Stimulated activated CD8-positive, alpha-beta memory T cell treated with anti-CD3 and anti-CD28 coated beads, Interleukin-7, amount 100 ng/mL, for 48 hours (primary cell): Measurements from ENCODE around the gene NDRG2.

Experiments used
- DNase-seq, 2 donors: peaks; one replicate each; pipeline ENCODE4 v3.0.0-alpha.2; 2020; ENCODE audit warnings: low read depth in 1 of 2; ENCODE audit errors: extremely low read depth in 1 of 2

NDRG2 gene

GRCh38 chr14:20978687-20979086 lies 46.2 kb downstream of the NDRG2 start:
- no peak for DNase-seq

GRCh38 chr14:20976291-20976690 lies 48.6 kb downstream of the NDRG2 start:
- DNase-seq: no peak

DNA sequence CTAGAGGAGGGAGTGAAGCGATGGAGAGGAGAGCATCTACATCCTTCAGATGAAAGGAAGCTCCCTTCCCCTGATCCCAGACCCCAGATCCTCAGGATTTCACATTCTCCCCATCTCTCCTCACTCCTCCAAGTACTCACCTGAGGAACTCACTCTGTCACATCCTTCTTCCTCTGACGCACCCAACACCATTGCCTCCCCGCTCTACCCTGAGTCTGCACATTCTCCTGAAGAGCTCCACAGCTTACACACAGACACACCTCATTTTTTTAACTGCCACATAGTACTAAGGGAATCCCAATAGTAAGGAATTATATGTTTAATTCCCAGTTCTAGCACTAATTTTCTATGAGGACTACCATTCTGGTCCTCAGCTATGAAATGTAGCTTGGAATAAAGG lies 51.4 kb downstream of the NDRG2 start:
- DNase-seq: no peak

DNA sequence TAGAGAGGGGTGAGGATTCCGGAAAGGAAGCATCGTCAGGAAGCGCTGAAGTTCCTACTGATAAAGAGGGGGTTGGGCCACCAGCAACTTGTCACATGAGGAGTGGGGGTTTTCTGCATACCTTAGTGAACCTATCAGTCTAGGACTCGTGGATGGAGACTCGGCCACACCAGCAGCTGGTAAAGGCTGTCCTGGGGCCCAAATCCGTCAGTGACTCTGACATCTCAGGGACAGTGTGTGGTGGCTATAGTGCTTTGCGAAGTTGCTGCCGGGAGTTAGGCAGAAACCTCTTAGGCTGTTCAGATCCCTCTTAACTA lies 53.2 kb downstream of the NDRG2 start:
- no peak for DNase-seq

DNA sequence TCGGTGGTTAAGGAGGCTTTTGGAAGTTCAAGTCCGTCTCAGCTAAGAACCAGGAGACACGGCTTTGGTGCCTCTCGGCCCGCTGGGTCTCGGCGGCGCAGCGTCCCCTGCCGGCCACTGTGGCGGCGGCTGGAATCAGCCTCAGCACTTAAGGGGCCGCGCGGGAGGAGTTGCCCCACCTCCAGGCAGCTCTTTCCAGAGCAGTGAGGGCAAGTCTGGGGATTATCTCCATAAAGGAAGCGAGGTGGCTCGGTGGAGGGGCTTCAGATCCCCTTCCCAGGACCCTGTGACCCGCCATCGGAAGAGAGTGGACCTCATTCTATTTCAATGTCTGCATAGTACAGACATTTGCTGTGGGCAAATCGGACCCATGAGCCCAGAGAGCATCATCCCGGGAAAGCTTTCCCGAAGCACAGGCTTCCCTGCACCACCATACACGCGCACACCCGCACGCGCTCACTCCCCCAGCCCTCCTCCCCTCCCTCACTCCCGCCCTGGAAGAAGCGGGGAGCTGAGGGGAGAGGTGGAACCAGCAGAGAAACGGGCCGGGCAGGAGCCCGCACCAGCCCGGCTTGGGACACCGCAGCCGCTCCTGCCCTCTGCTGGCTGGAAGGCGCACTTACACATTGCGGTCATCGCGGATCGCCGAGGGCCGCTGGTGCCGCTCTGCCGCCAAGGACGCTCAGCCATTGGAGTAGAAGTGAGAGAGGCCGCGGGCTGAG lies 53.7 kb downstream of the NDRG2 start:
- DNase-seq: peak; percentile 57 to 61

DNA sequence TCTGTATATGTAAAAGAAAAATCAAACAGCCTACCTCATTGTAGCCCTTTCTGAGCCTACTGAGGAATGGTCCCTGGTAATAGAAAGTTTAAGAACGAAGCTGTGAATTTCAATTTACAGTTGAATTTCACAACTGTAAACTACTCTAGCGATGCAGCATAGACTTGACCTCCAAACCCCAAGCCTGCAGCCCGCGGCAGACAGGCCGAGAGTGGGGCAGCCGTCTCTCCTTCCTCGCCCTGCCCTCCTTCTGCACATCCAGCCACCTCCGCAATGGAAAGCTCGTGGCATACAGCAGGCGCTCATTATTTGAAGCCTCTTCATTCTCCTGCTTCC lies 54.2 kb downstream of the NDRG2 start:
- no peak for DNase-seq

GRCh38 chr14:20969336-20969735 lies 55.5 kb downstream of the NDRG2 start:
- DNase-seq: no peak
